HG02840 (cell line): ENCODE data around the gene DIP2C.
"Not testable (repeated sequence)": the region's sequence is repeated elsewhere in the genome, so short reads cannot be mapped to it uniquely, and the experiment has no call there.

Experiments used
- ATAC-seq: cut with Tn5 transposase; IDR thresholded peaks from one replicate; pipeline ENCODE4 v1.9.1; 2021; ENCODE audit warnings: mild to moderate bottlenecking, moderate library complexity, moderate number of reproducible peaks; ENCODE audit not compliant: unreplicated experiment, low FRiP score

Gene DIP2C

GRCh38 chr10:679556-679955 lies 9.9 kb downstream of the DIP2C start:
- ATAC-seq: no peak

DNA sequence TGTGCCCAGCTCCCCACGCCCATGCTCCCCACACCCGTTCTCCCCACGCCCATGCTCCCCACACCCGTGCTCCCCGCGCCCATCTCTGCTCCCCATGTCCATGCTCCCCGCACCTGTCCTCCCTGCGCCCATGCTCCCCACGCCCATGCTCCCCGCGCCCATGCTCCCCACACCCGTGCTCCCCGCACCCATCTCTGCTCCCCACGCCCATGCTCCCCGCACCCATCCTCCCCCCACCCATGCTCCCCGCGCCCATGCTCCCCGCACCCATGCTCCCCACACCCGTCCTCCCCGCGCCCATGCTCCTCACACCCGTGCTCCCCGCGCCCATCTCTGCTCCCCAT lies 10.8 kb downstream of the DIP2C start:
- ATAC-seq: not testable (repeated sequence)

DNA sequence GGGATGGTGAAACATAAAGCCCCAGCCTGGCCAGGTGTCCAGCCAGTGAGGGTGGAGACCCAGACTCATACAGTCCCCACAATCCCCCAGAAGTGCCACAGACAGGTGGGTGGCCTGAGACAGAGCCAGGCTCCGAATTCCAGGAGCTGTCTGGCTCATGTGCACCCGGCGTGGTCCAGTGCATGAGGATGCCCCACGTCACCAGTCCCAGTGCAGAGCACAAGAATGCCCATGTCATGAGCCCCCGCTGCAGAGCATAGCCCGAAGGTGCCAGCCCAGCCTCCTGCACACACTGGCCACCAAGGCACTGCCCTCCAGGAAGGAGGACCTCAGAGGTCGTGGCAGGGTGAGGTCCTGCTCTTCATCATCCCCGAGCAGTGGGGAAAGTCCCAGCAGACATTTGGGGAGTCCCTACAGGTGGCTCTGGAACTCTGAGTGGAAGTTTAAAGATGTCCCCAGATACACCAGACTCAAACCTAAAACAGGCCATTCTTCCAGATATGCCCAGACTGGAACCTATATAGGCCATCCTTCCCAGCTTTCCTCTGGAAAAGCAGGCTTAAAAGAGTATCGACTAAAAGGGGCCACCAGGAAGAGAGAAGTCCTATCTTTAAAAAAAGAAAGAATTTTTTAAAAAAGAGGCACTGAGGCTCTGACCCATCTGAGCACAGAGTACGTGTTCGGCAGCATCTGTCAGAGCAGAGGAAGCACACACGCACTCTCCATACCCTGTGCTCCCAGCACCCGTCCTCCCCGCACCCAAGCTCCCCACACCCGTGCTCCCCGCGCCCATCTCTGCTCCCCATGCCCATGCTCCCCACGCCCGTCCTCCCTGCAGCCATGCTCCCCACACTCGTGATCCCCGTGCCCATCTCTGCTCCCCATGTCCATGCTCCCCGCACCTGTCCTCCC lies 11.5 kb downstream of the DIP2C start:
- no peak for ATAC-seq

DNA sequence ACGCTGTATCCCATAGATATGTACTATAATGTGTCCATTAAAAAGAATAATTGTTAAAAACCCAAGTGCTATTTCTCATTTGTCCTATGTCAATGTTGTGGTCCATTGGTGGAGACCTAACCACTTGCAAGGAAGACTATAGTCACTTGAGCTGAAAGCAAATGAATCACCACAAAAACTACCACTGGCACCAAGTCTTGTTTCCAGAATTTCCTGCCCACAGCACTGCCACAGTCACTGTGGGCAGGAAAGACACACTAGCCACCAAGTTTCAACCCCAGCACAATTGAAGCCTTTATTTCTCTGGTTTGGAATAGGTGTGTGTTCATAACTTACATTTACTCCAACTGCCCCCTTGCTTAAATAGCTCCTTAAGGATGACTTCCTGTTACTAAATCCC lies 12.4 kb downstream of the DIP2C start:
- ATAC-seq: no peak

DNA sequence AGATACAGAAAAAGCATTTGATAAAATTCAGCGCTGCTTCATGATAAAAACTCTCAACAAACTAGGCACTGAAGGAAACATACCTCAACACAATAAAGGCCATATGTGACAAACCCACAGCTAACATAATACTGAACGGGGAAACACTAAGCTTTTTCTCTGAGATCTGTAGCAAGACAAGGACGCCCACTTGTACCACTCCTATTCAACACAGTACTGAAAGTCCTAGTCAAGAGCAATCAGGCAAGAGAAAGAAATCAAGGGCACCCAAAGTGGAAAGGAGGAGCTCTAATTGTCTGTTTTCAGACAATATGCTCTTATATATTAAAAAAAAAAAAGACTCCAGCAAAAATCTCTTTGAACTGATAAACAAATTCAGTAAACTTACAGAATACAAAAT lies 13.3 kb downstream of the DIP2C start:
- ATAC-seq: no peak

GRCh38 chr10:675532-675931 lies 13.9 kb downstream of the DIP2C start:
- ATAC-seq: no peak

DNA sequence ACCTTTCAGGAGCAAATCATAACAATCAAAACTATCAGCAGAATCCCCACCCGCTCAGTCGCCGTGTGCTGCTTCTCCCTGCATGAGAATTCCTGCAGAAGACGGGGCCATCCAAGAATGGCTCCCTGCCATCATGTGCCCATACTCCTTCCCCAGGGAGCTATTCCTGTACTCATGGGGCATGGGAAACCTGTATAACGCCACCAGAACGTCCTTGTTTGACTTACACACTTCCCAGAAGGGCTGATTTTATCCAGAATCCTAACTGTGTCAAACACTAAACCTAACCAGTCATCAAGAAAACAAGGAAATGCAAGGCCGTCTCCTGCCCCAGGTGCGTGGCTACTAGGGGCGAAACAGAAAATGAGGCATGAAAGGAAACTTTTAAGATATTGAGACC lies 16.0 kb downstream of the DIP2C start:
- no peak for ATAC-seq

- ATAC-seq: no peak
Measured at GRCh38 chr10:672992-673391, 16.5 kb downstream of the DIP2C start.

- ATAC-seq: no peak
Measured at GRCh38 chr10:672203-672602, 17.3 kb downstream of the DIP2C start.

GRCh38 chr10:670990-671389 lies 18.5 kb downstream of the DIP2C start:
- ATAC-seq: no peak

- no peak for ATAC-seq
Measured at GRCh38 chr10:670038-670437, 19.4 kb downstream of the DIP2C start.

- no peak for ATAC-seq
Measured at GRCh38 chr10:668786-669485, 20.5 kb downstream of the DIP2C start.

DNA sequence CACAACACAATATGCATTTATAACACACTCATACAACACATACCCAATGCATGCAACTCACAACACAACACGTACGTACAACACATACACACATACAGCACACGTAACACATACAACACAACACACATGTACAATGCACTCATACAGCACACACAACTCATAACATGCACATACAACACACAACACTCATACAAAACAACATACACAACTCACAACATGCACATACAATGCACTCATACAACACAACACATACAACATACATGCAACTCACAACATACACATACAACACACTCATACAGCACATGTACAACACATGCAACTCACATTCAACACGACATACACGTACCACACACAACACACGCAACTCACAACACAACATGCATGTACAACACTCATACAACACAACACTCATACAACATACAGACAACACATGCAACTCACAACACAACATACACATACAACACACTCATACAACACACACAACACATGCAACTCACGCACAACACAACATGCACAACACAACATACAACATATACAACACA lies 21.8 kb downstream of the DIP2C start:
- ATAC-seq: no peak

DNA sequence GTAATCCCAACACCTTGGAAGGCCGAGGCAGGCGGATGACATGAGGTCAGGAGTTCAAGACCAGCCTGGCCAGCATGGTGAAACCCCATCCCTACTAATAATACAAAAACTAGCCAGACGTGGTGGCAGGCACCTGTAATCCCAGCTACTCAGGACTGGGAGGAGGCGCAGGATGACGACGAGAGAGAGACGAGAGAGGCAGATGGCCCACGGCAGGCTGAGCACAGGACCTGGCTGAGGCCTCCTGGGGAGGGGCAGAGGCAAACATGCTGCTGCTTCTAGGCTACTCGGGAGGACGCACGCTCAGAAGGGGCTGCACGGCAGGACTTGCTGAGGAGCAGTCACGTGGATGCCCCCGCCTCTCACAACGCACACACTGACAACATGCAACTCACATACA lies 22.4 kb downstream of the DIP2C start:
- ATAC-seq: no peak

DNA sequence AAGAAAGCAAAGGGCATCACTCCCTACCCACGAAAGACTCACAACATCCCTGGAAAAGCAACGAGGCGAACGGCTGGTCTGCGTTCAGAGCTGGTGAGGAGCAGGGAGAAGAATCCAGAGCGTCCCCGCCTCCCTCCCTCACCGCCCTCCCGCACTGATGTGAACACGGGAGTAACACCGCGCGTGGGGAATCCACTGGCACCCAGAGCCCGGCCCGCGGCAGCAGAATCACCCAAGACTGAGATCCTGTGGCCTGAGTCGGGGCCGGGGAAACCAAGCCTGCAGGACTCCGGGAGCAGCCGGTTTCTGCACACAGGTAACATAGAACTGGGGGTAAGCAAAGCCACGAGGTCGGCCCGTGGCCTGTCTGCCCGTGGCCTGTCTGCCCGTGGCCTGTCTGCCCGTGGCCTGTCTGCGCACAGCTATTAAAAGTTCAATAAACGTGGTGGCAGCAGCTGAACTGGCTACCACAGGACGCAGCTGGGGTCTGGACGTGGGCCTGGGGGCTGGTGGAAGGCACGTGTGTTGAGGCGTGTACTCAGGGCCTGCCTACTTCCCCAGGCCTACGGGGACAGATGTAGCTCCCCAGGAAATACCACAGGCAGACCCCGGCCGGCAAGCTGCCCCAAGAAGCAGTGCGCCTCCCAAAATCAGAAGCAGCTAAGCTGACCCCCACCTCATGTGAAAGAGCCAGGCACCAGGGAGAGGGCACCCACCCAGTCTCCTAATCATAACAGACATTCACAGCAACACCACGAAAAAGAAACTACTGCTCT lies 23.0 kb downstream of the DIP2C start:
- no peak for ATAC-seq

DNA sequence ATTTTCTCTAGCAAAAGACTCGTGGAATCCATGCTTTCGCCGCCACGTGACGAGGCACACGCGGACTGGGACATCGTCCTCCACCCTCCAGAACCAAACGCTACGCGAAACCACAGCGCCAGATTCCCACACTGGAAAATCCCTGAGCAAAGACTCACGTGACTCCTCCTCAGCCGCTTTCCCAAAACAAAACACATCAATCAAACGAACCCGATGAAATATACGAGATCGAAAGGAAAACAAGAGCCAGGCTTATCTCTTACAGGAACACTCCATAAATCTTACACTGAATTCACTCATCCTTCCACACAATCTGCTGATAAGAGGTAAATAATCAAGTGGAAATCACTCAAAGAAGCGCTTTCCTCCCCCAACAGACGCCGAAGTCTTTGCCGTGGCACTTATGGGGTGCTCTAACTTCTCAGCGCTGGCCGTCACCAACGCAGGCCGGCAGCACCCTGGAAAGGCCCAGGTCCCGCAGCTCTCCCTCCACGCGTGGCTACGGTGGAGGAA lies 23.8 kb downstream of the DIP2C start:
- ATAC-seq: no peak

DNA sequence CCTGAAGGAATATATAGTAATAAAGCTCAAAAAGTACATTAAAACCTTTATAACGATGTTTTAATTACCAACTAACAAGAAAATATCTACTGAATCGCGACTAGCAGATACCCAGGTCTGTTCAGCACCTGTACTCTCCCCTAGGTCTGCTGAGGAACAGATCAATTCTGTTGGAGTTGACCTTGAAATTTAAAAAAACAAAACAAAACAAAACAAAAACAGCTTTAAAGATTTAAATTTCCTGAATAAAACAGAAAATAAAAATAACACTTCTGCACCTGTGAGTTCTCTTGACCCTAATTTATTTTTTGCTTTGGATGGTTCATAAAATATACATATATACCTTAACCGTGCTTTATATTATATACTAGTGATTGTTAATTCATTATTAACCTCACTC lies 24.6 kb downstream of the DIP2C start:
- no peak for ATAC-seq

GRCh38 chr10:664301-664700 lies 25.2 kb downstream of the DIP2C start:
- ATAC-seq: no peak

DNA sequence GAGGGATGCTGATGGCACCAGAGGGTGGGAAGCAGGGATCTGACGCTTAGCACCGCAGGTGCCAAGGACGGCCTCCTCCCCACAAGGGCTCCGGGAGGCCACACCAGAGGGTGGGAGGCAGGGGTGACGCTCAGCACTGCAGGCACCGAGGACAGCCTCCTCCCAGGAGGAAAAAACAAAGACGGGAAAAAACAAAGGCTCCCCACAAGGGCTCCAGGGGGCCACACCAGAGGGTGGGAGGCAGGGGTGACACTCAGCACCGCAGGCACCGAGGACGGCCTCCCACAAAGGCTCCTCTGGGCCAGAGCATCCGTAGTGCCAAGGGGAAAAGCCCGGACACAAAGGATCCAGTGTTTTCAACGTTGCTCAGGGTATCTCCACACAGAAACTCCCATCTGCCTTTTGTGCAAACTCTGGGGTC lies 25.6 kb downstream of the DIP2C start:
- no peak for ATAC-seq

GRCh38 chr10:663466-663751 lies 26.1 kb downstream of the DIP2C start:
- no peak for ATAC-seq
